GM19193 (cell line): ENCODE data around the gene ANKDD1B.

ENCODE experiments used
- POLR2A ChIP-seq: IDR thresholded peaks from 4 replicates; pipeline ENCODE4 v1.6.1; 2011; ENCODE audit not compliant: insufficient read depth, insufficient read length; ENCODE audit errors: extremely low read depth

Gene ANKDD1B

GRCh38 chr5:75612901-75613300 is 1.6 kb downstream of the ANKDD1B start:
- no peak for TF ChIP-seq POLR2A

- no peak for TF ChIP-seq POLR2A
Measured at GRCh38 chr5:75614176-75614575, 2.9 kb downstream of the ANKDD1B start.

- no peak for TF ChIP-seq POLR2A
Measured at GRCh38 chr5:75616371-75616881, 5.2 kb downstream of the ANKDD1B start.

- no peak for TF ChIP-seq POLR2A
Measured at GRCh38 chr5:75616971-75617621, 5.8 kb downstream of the ANKDD1B start.

GRCh38 chr5:75617736-75618352 is 6.6 kb downstream of the ANKDD1B start:
- no peak for TF ChIP-seq POLR2A

GRCh38 chr5:75620184-75620959 is 9.1 kb downstream of the ANKDD1B start:
- no peak for TF ChIP-seq POLR2A

GRCh38 chr5:75622564-75622963 is 11.3 kb downstream of the ANKDD1B start:
- TF ChIP-seq POLR2A = no peak

- TF ChIP-seq POLR2A = no peak
Measured at GRCh38 chr5:75623846-75624245, 12.6 kb downstream of the ANKDD1B start.

- no peak for TF ChIP-seq POLR2A
Measured at GRCh38 chr5:75626959-75627358, 15.7 kb downstream of the ANKDD1B start.

- no peak for TF ChIP-seq POLR2A
Measured at GRCh38 chr5:75627801-75628200, 16.5 kb downstream of the ANKDD1B start.

- TF ChIP-seq POLR2A = no peak
Measured at GRCh38 chr5:75630875-75631274, 19.6 kb downstream of the ANKDD1B start.

- no peak for TF ChIP-seq POLR2A
Measured at GRCh38 chr5:75632321-75632720, 21.1 kb downstream of the ANKDD1B start.

GRCh38 chr5:75637949-75638348 is 26.7 kb downstream of the ANKDD1B start:
- no peak for TF ChIP-seq POLR2A

GRCh38 chr5:75639535-75640311 is 28.5 kb downstream of the ANKDD1B start:
- TF ChIP-seq POLR2A = no peak

- TF ChIP-seq POLR2A = no peak
Measured at GRCh38 chr5:75640395-75640794, 29.1 kb downstream of the ANKDD1B start.
